Kidney (tissue), 14 donors: ENCODE results near the gene C7orf57. TPM values are rescaled to one million over a fixed set of nuclear protein-coding genes. Genes with fewer than 3 reads are reported as not detected.

Source experiments
- DNase-seq, 5 donors: peaks; one replicate each; pipeline ENCODE4 v3.0.0-alpha.2; 2013 to 2020
- FAIRE-seq: peaks from 2 replicates; lab custom pipeline; 2012; peaks lifted over from hg19 to GRCh38; lab: Jason Lieb, UNC
- H3K27ac ChIP-seq, 2 donors: one replicate each; pipeline ENCODE4 v1.7.0; 2013; ENCODE audit warnings: low read depth in 2 of 2, low read length in 2 of 2, inconsistent platforms in 1 of 2
- H3K27me3 ChIP-seq: one replicate; pipeline ENCODE4 v1.7.1; 2013; ENCODE audit warnings: low read length, inconsistent platforms; ENCODE audit not compliant: control insufficient read depth, insufficient read depth
- H3K36me3 ChIP-seq, 3 donors: one replicate each; pipeline versions ENCODE4 v1.7.0 to v1.7.1; 2013; ENCODE audit warnings: low read length in 3 of 3, control low read depth in 1 of 3, inconsistent platforms in 1 of 3; ENCODE audit not compliant: insufficient read depth in 3 of 3, control insufficient read depth in 2 of 3
- H3K4me1 ChIP-seq, 3 donors: one replicate each; pipeline versions ENCODE4 v1.7.0 to v1.7.1; 2013; ENCODE audit warnings: low read length in 3 of 3, inconsistent platforms in 1 of 3, low read depth in 1 of 3; ENCODE audit not compliant: control insufficient read depth in 2 of 3, insufficient read depth in 2 of 3
- H3K4me3 ChIP-seq, 3 donors: one replicate each; pipeline versions ENCODE4 v1.7.0 to v1.8.1; 2013; ENCODE audit warnings: low read length in 3 of 3, control low read depth in 1 of 3, inconsistent platforms in 1 of 3
- H3K9ac ChIP-seq, 3 donors: one replicate each; pipeline versions ENCODE4 v1.7.0 to v1.7.1; 2013; ENCODE audit warnings: low read length in 3 of 3, control low read depth in 1 of 3, inconsistent platforms in 1 of 3
- H3K9me3 ChIP-seq, 3 donors: one replicate each; pipeline versions ENCODE4 v1.7.0 to v1.7.1; 2013; ENCODE audit warnings: low read length in 3 of 3, control low read depth in 1 of 3, inconsistent platforms in 1 of 3; ENCODE audit not compliant: control insufficient read depth in 2 of 3, insufficient read depth in 1 of 3
- intact Hi-C: fragments of 100-400 bp; cut with DNase I; formaldehyde crosslinking; loops from one replicate; pipeline ENCODE4 v1.11.1; 2022
- polyA plus RNA-seq: library from polyadenylated mRNA; stranded (reverse); fragments of 350-450 nt; fragmentation: Illumina TruSeq; extraction: RNeasy Lipid Tissue Mini Kit (QIAGEN cat#74804); gene quantifications from one replicate; pipeline ENCODE4 v1.2.3, GENCODE V29; 2014; ENCODE audit warnings: low read depth, low replicate concordance; ENCODE audit not compliant: insufficient read depth
- total RNA-seq: library from RNA; stranded (reverse); fragmentation: NEBNext Ultra II Directional; extraction: Animal tissue kit (Norgen Biotek cat#: 25700); gene quantifications from one replicate; pipeline ENCODE4 v1.2.1, GENCODE V29; 2021
- TF ChIP-seq, protein P1 (sequence below): IDR thresholded peaks from 3 replicates; pipeline ENCODE4 v1.5.1; 2012; ENCODE audit warnings: mild to moderate bottlenecking, moderate library complexity, borderline replicate concordance; ENCODE audit not compliant: insufficient read depth; ENCODE audit errors: extremely low read depth
- donor health status: control.
- donor health status: control.
- donor health status: control.
- donor health status: control.
- donor health status: control.
- donor health status: DM: yes; HTN: yes; CAD: no.
- donor health status: Normal renal cell carcinoma (clear cell type).

The C7orf57 gene
- total and polyA plus RNA-seq, 2 donors from 2014 or later: 0.63 TPM; not detected in 1

DNA sequence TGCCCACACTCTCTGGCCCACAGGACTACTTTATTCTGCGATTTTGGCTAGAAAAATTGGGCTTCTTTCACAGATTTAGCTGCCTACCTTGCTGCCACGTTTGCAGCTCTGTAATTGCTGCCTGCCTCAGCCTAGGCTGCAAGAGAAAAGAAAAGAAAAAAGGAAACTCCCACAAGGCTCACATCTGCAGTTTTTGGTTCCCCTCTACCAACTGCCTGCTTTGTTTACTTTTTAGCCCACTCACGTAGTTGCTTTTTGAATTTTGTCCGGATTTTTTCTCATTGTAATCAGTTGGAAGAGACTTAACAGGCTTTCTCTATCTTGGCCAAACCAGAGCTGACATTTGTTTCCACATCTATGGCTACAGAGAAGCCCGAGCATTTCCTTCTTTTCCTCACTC, 30.7 kb upstream of the C7orf57 start:
- Histone ChIP-seq H3K27me3 (no peaks in the 10 kb centered on the region), H3K9me3 (no peaks in the 10 kb centered on the region), H3K4me3 (no peak overlapping the region), H3K27ac (no peak overlapping the region), H3K36me3 (no peaks in the 10 kb centered on the region), H3K4me1 (no peaks in the 10 kb centered on the region), H3K9ac (no peak overlapping the region)
- DNase-seq: no peak
- FAIRE-seq: no peak
- TF ChIP-seq, protein P1, sequence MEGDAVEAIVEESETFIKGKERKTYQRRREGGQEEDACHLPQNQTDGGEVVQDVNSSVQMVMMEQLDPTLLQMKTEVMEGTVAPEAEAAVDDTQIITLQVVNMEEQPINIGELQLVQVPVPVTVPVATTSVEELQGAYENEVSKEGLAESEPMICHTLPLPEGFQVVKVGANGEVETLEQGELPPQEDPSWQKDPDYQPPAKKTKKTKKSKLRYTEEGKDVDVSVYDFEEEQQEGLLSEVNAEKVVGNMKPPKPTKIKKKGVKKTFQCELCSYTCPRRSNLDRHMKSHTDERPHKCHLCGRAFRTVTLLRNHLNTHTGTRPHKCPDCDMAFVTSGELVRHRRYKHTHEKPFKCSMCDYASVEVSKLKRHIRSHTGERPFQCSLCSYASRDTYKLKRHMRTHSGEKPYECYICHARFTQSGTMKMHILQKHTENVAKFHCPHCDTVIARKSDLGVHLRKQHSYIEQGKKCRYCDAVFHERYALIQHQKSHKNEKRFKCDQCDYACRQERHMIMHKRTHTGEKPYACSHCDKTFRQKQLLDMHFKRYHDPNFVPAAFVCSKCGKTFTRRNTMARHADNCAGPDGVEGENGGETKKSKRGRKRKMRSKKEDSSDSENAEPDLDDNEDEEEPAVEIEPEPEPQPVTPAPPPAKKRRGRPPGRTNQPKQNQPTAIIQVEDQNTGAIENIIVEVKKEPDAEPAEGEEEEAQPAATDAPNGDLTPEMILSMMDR: no peak
- intact Hi-C loops: no loop called here

DNA sequence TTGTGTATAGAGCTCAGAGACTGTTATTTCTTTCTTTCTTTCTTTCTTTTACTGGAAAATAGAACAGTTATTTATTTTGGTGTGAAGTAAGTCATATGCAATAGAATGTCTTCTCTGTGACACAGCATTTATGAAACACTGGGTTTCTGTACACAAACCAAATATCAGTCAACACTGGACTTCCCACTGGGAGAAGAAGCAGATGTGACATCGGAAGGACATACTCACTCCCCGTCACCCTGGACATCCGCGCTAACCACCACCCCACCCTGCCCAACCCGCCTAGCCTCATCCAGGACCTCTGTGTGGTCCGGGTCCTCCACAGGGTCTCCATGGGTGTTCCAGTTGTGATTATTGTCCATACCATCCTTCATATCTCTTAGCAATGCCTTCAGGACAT, 28.5 kb upstream of the C7orf57 start:
- Histone ChIP-seq H3K9me3 (no peaks in the 10 kb centered on the region), H3K4me3 (no peak overlapping the region), H3K27me3 (no peaks in the 10 kb centered on the region), H3K9ac (no peak overlapping the region), H3K36me3 (no peaks in the 10 kb centered on the region), H3K27ac (no peak overlapping the region), H3K4me1 (no peaks in the 10 kb centered on the region)
- intact Hi-C loops: no loop called here
- FAIRE-seq (no peak), DNase-seq (no peak)
- TF ChIP-seq, protein P1: no peak

DNA sequence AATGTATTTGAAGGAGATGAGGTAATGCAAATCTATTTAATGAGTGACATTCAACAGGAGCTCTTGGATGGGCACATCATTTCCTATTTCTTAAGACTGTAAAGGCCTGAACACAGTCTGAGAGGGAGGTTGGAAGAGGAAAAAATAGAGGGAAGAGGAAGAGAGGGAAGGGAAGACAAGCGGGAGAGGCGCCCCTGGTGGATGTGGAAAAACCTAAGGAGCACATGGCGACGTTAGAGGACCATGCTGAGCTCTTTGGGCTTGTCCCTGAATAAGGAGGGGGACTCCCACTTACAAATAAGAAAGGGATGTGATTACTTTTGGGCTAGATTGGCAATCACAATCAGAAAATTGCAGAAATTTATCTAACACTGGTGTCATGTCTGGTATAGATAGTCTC, 26.1 kb upstream of the C7orf57 start:
- Histone ChIP-seq H3K4me1 (no peaks in the 10 kb centered on the region), H3K27ac (no peak overlapping the region), H3K27me3 (no peaks in the 10 kb centered on the region), H3K9me3 (no peaks in the 10 kb centered on the region), H3K36me3 (no peaks in the 10 kb centered on the region), H3K4me3 (no peak overlapping the region), H3K9ac (no peak overlapping the region)
- no peak for DNase-seq
- intact Hi-C loops: no loop called here
- TF ChIP-seq, protein P1: no peak
- no peak for FAIRE-seq

DNA sequence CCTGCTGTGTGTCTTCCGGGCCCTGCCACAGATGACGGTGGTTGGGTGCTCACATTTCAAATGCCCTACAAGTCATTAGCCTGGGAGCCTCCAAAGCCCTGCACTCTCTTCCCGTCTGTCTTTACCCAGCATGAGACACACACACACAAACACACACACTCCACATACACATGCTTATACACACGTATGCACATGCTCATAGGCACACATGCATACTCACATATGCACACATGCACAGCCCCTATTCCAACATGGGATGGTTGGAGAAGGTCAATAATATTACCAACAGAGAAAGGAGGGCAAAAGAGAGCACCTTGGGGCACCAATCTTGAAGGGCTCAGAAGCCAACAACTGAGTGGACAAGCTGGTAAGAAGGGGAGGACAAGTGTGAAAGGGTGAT, 25.4 kb upstream of the C7orf57 start:
- Histone ChIP-seq H3K27me3 (no peaks in the 10 kb centered on the region), H3K36me3 (no peaks in the 10 kb centered on the region), H3K4me1 (no peaks in the 10 kb centered on the region), H3K4me3 (no peak overlapping the region), H3K9me3 (no peaks in the 10 kb centered on the region), H3K9ac (no peak overlapping the region), H3K27ac (no peak overlapping the region)
- FAIRE-seq (no peak), DNase-seq (no peak)
- intact Hi-C loops: no loop called here
- TF ChIP-seq, protein P1: no peak
